Stimulated activated CD8-positive, alpha-beta memory T cell treated with anti-CD3 and anti-CD28 coated beads, Interleukin-15, amount 100 ng/mL, for 1 hour (primary cell): ENCODE data around the gene IL23R.
A peak's percentile ranks its signal among the peaks of the same experiment; 100 is the strongest.

Source experiments
- DNase-seq: peaks from one replicate; pipeline ENCODE4 v3.0.0-alpha.2; 2020; ENCODE audit warnings: low read depth

IL23R gene

GRCh38 chr1:67149179-67149770 is 17.0 kb upstream of the IL23R start:
- DNase-seq, result peak; percentile 38

DNA sequence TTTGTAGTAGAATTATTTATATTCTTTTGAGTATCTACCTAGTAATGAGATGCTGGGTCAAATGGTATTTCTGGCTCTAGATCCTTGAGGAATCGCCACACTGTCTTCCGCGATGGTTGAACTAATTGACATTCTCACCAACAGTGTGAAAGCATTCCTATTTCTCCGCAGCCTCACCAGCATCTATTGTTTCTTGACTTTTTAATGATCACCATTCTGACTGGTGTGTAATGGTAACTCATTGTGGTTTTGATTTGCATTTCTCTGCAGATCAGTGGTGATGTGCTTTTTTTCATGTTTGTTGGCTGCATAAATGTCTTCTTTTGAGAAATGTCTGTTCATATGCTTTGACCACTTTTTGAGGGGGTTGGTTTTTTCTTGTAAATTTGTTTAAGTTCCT is 15.3 kb upstream of the IL23R start:
- DNase-seq, result no peak

DNA sequence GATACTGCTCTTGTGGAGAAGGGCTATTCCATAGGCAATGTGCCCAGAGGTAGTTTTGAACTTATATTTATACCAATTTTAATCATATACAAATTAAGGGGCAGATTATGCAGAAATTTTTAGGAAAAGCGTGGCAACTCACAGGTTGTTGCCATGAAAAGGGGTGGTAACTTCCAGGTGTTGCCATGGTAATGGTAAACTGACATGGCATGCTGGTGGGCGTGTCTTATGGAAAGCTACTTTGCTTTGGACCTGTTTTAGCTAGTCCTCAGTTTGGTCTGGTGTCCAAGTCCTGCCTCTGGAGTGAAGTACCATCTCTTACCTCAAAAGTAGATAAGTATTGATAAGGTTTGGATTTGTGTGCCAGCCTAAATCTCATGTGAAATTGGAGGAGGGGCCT is 7.9 kb upstream of the IL23R start:
- no peak for DNase-seq

DNA sequence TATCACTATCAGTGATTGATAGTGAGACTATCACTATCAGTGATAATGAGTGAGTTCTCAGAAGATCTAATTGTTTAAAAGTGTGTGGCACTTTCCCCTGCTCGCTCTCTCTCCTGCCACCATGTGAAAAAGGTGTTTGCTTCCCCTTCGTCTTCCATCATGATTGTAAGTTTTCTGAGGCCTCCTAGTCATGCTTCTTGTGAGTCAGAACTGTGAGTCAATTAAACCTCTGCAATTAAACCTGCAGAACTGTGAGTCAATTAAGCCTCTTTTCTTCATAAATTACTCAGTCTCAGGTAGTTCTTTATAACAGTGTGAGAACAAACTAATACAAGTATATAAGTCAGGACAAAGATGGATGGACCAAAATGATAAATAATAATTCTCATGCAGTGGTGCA is 7.0 kb upstream of the IL23R start:
- DNase-seq, result no peak

- no peak for DNase-seq
Observed at GRCh38 chr1:67162954-67163353, 3.3 kb upstream of the IL23R start.

DNA sequence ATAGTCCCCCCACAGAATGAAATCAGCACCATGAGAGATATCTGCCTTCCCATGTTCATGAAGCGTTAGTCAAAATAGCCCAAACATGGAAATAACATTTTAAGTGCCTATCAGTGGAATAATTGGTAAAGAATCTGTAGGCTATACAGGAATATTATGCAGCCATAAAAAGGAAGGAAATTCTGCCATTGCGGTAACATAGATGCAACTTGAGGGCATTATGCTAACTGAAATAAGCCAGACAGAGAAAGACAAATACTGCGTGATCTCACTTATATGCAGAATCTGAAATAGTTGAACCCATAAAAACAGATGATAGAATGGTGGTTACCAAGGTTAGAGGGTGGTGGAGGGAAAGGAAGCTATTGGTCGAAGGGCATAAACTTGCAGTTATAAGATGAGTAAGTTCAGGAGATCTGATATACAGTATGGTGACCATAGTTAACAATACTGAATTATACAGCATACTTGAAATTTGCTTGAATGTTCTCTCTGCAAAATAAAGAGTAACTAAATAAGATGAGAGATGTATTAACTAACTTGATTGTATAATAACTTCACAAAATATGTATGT is 699 bp upstream of the IL23R start:
- no peak for DNase-seq

DNA sequence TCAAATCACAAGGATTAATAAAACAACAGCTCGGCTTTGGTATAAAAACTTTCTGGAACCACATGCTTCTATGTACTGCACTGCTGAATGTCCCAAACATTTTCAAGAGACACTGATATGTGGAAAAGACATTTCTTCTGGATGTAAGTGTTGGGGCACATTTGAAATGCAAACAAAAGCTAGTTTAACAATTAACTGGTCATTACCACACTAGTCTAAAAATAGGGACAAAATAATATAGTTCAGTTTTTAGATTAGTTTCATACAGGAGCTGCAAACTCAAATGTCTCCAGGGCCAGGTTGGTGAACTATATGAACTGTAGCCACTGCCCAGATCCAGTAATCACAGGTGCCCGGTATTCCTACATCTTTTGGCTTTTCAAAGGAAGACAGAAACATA is 3.2 kb downstream of the IL23R start:
- DNase-seq, result no peak

DNA sequence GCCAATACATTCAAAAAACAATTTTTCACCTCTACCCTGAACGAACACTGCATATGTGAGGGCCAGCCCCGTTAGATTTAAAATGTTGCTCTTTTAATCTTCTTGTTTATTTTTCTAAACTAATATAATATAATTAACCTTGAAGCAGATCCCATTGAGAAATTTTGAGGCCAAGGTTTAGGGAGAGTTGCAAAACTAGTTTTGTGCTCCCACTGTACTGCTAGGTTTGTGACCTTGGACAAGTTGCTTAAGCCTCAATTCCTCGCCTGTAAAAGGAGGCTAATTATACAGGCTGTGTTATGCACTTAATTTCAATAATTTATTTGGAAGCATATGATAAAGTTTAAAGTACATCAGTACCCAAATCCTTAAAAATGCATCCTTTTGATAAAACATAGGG is 3.7 kb downstream of the IL23R start:
- no peak for DNase-seq

- DNase-seq, result no peak
Observed at GRCh38 chr1:67170751-67171573, 4.7 kb downstream of the IL23R start.

- no peak for DNase-seq
Observed at GRCh38 chr1:67171574-67171955, 5.3 kb downstream of the IL23R start.

- DNase-seq, result no peak
Observed at GRCh38 chr1:67171978-67172377, 5.7 kb downstream of the IL23R start.

DNA sequence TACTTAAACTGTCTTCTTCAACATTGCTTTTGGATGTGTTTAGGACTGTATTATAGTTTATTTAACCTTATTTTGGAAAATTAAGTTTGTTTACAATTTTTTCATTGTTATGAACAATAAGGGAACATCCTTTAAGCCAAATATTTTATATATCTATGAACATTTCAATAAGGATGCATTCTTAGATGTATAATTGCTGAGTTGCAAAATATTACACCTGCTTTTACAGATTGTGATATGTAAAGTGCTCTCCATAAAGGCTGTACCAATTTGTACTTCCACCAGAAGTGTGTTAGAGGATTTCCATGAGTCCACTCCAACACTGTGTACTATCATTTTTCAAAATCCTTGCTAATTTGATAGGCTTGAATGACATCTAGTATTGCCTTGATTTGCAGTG is 7.7 kb downstream of the IL23R start:
- no peak for DNase-seq

DNA sequence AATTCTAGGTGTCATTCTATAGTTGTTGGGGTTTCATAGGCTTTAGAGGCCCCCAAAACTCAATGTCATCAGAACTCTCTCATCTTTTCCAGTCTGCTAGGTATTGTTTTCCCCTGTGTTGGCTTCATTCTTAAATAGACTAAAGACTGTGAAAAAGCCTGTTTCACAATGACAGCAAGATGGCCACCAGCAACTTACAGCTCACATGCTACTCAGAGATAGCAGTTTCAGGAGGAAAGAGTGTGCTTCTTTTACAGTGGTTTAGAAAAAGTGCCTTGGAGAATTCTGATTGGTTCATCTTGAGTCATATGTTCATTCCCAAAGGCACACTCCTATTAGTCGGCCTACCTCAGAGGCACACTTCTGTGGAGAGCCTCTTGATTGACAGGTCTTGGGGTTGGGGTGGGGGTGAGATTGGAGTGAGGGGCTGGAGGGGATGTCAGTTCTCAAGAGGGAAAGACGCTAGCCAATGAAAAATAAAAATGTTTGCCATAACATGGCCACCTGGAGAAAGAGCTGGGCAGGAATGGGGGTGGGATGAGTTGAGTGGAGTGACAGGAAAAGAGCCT is 8.5 kb downstream of the IL23R start:
- DNase-seq, result no peak

DNA sequence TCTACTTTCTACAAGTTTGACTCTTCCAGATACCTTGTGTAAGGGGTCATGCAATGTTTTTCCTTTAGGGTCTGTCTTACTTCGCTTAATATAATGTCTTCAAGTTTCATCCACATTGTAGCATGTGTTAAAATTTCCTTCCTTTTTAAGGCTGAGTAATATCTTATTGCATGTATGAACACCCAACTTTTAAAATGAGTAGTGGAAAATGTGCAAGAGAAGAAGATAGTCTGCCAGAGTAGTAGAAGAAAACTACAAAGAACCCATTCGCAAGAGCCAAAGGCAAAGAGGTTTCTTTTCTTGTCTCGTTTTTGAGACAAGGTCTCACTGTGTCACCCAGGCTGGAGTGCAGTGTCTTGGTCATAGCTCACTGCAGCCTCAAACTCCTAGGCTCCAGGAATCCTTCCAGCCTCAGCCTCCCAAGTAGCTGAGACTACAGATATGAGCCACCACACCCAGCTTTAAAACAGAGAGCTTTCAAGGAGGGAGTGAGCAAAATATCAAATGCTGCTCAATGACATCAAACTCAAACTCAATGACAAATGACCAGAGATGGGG is 9.4 kb downstream of the IL23R start:
- DNase-seq, result no peak

GRCh38 chr1:67184838-67185421 is 18.7 kb downstream of the IL23R start:
- no peak for DNase-seq

GRCh38 chr1:67188137-67188536 is 21.9 kb downstream of the IL23R start:
- no peak for DNase-seq

DNA sequence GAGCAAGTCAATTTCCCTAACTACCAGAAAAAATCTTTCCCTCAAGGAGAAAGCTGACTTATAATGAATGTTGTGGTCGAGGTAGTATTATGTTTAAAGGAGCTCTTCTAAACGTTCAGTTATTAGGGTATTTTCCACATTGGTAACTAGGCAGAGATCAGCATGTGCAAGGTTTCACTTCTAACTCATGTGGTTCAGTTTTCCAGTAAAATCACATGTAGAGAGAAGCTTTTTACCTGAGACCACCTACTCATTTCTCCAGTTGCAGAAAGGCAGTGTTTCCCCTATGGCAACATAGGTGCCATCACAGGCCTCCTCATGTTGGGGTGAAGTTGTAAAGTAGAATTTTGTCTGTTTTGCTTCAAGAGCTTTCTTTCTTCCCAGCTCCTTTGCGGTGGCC is 23.7 kb downstream of the IL23R start:
- DNase-seq, result no peak

- no peak for DNase-seq
Observed at GRCh38 chr1:67190410-67190809, 24.2 kb downstream of the IL23R start.

DNA sequence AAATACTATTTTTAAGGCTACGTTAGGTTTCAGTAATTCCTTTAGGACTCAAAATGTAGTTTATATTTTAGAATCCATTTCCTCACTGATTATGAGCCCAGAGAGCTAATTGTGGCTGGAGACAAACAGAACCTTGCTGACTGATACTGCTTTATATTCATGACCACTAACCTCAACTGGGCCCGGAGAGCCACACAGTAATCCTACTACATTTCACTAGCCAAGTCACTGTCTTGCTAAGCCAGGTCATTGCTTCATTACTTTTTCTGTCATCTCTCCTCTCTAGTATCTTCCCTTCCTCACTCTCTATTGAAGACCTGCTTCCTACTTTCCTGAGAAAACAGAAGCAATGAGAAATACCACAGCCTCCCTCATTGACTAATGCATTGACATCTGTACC is 24.7 kb downstream of the IL23R start:
- DNase-seq, result no peak

DNA sequence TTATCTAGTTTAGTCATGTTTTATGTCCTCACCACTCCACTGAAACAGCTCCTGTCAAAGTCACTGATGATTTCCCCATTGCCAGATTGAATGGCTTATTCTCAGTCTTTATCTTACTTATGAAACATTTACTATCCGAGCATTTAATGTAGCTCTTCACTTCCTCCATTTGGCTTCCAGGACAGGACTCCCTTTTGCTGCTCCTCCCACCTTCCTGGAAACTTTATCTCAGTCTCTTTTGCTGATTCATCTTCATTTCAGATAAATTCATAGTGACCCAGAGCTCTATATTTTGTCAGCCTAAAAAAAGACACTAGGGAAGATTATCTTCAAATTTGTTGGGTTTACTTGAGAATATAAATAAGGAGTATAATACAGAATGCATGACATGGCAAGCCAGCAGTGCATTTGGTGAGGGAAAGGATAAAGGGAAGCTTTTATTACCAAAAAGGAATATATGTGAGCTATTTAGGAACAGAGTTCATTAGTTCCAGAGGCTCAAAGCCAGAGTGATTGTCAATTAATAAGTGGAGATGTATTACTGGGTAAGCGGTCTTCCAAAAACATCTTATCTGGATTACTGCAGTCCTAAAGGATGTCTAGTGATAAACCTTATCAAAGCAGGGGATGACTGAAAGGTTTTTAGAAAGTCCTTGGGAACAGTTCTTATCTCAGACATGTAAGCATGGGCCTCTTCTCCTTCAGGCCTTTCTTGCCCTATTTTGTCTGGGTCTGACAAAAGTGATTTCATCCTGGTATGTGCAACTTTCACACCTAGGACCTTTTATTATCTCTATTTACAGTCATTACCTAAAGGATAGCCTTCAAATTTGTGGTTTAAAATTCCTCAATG is 25.6 kb downstream of the IL23R start:
- DNase-seq, result no peak

GRCh38 chr1:67192902-67193301 is 26.6 kb downstream of the IL23R start:
- no peak for DNase-seq

DNA sequence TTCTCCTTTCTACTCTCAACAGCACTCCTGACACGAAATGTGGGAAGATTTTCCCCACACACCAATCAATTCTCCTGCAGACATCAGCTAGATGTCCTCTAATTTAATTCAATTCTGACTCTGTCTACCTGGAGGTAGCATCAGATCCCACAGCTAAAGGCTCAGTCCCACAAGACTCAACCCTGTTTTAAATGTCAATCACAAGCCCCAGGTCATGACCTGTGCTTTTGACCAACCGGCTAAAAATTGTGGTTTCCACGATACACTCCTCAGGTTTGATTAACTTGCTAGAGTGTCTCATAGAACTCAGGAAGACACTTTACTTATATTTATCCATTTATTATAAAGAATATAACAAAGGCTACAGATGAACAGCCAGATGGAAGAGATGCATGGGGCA is 27.4 kb downstream of the IL23R start:
- DNase-seq, result no peak
